ENCODE data around the gene AZIN2. TPM values are rescaled to one million over a fixed set of nuclear protein-coding genes. Genes with fewer than 3 reads are reported as not detected.

AZIN2 gene
- total and polyA plus RNA-seq, 2 of the 13 experiments (the other 11 are each of a cell fraction or from before 2014, with no cell fraction given) = 1.7 to 3.5 TPM

DNA sequence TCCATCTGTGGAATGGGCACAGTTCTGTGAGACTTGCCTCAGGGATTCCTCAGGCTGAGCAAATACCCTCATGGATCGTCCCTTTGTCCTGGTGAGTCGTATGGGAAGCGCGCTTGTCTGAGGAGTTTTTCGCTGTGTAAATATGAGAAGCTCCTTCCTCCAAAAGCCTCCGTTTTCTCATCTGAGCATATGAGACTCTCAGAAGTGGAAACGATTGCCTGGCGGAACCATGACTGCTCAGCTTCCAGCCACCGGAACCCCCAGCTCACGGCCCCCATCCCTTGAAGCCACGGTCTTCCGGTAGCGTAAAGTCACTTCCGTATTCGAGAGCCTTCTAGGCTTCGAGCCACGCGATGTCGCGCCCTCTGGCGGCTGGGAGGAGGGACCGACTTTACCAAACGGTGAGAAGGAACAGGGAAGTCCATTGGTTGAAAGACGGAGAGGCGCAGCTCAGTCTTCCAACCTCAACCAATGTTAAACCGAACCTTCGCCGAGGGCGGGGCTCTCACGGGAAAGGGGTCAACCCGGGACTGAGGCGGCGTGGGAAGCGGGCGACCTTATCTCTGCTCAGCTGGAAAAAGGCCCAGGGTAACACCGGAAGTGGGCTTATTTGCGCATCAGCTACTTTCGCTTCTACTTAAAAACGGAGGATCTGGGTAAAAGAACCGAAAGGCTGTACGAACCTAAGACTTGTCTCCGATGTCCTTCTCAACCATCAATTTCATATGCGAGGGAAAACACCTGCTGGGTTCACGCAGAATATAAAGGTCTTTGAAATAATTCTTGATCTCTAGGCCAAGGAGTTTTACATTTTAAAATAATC, 46.3 kb downstream of the AZIN2 start (continued):
- TF ChIP-seq TGIF2 (CRISPR knock-in tag; IDR thresholded peaks at IDR 0.05) = peak; percentile 92; the same call in 1 of the 2 replicates
- no peak for TF ChIP-seq ATRX (CRISPR knock-in tag; IDR thresholded peaks at IDR 0.05; ENCODE audit: borderline replicate concordance)
- 0 out of 2 replicates have a peak, but pooled peaks have one; percentile 48 for TF ChIP-seq SNAPC2 (CRISPR knock-in tag; IDR thresholded peaks at IDR 0.05)
- TF ChIP-seq ZNF101 (CRISPR knock-in tag; IDR thresholded peaks at IDR 0.05; ENCODE audit: borderline replicate concordance, low read depth) = no peak
- TF ChIP-seq ZNF510 (CRISPR knock-in tag; IDR thresholded peaks at IDR 0.05; ENCODE audit: low read depth) = peak; percentile 65; the same call in 1 of the 2 replicates
- no peak for TF ChIP-seq ZNF703 (CRISPR knock-in tag; IDR thresholded peaks at IDR 0.05; ENCODE audit: borderline replicate concordance)
- TF ChIP-seq HNRNPLL (IDR thresholded peaks at IDR 0.05; ENCODE audit: low read depth, low read length, poor library complexity, severe bottlenecking) = peak; percentile 61
- TF ChIP-seq HNF4G (IDR thresholded peaks at IDR 0.05; ENCODE audit: borderline replicate concordance, low read depth, low read length) = no peak; the same call in 1 of the 2 replicates
- no peak for TF ChIP-seq HNF4G (CRISPR knock-in tag; IDR thresholded peaks at IDR 0.05; ENCODE audit: borderline replicate concordance, low read depth)
- TF ChIP-seq ZKSCAN5 (CRISPR knock-in tag; IDR thresholded peaks at IDR 0.05) = no peak
- TF ChIP-seq GTF3A (CRISPR knock-in tag; conservative IDR thresholded peaks at IDR 0.05) = no peak
- TF ChIP-seq PAF1 (CRISPR knock-in tag; IDR thresholded peaks at IDR 0.05) = no peak
- TF ChIP-seq NAIF1 (CRISPR knock-in tag; IDR thresholded peaks at IDR 0.05; ENCODE audit: borderline replicate concordance) = no peak
- peak; percentile 85 for TF ChIP-seq FOXK1 (CRISPR knock-in tag; IDR thresholded peaks at IDR 0.05; ENCODE audit: borderline replicate concordance, low read depth)
- TF ChIP-seq ZNF558 (CRISPR knock-in tag; IDR thresholded peaks at IDR 0.05; ENCODE audit: borderline replicate concordance) = peak; percentile 90
- TF ChIP-seq, protein P1, sequence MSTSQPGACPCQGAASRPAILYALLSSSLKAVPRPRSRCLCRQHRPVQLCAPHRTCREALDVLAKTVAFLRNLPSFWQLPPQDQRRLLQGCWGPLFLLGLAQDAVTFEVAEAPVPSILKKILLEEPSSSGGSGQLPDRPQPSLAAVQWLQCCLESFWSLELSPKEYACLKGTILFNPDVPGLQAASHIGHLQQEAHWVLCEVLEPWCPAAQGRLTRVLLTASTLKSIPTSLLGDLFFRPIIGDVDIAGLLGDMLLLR (CRISPR knock-in tag; IDR thresholded peaks at IDR 0.05) = no peak
- TF ChIP-seq RAD51 (IDR thresholded peaks at IDR 0.05; ENCODE audit: borderline replicate concordance) = no peak
- TF ChIP-seq, protein P2, sequence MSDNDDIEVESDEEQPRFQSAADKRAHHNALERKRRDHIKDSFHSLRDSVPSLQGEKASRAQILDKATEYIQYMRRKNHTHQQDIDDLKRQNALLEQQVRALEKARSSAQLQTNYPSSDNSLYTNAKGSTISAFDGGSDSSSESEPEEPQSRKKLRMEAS (IDR thresholded peaks at IDR 0.05) = peak; percentile 92
- no peak for TF ChIP-seq ZFP1 (CRISPR knock-in tag; IDR thresholded peaks at IDR 0.05)
- peak; percentile 50 for TF ChIP-seq SP5 (CRISPR knock-in tag; IDR thresholded peaks at IDR 0.05; ENCODE audit: borderline replicate concordance, low read depth)
- TF ChIP-seq MIER2 (CRISPR knock-in tag; IDR thresholded peaks at IDR 0.05) = peak; percentile 79; the same call in 1 of the 2 replicates
- peak; percentile 88 for TF ChIP-seq KDM5A (IDR thresholded peaks at IDR 0.05; ENCODE audit: borderline replicate concordance, low read length)
- TF ChIP-seq ZSCAN20 (CRISPR knock-in tag; IDR thresholded peaks at IDR 0.05; ENCODE audit: borderline replicate concordance) = 0 out of 2 replicates have a peak, but pooled peaks have one; percentile 59
- no peak for TF ChIP-seq PRMT3 (CRISPR knock-in tag; IDR thresholded peaks at IDR 0.05; ENCODE audit: borderline replicate concordance, low read depth)
- no peak for TF ChIP-seq GZF1 (CRISPR knock-in tag; IDR thresholded peaks at IDR 0.05)
- TF ChIP-seq KLF11 (CRISPR knock-in tag; IDR thresholded peaks at IDR 0.05) = 0 out of 2 replicates have a peak, but pooled peaks have one; percentile 48
- TF ChIP-seq HES4 (CRISPR knock-in tag; IDR thresholded peaks at IDR 0.05; ENCODE audit: borderline replicate concordance) = peak; percentile 69; the same call in 1 of the 2 replicates
- peak; percentile 86; the same call in 1 of the 2 replicates for TF ChIP-seq MTA1 (CRISPR knock-in tag; IDR thresholded peaks at IDR 0.05; ENCODE audit: borderline replicate concordance)
- no peak for TF ChIP-seq ZNF326 (CRISPR knock-in tag; IDR thresholded peaks at IDR 0.05; ENCODE audit: borderline replicate concordance)
- TF ChIP-seq ZNF781 (CRISPR knock-in tag; IDR thresholded peaks at IDR 0.05; ENCODE audit: borderline replicate concordance, not compliant biosample characterization) = peak; percentile 65
- 0 out of 2 replicates have a peak, but pooled peaks have one; percentile 13 for TF ChIP-seq DNMT1 (CRISPR knock-in tag; IDR thresholded peaks at IDR 0.05)

Data from HepG2 (cell line).